Keratinocyte (primary cell): ENCODE data around the gene ZC3H18. TPM values are rescaled to one million over a fixed set of nuclear protein-coding genes. Genes with fewer than 3 reads are reported as not detected.

ENCODE experiments used
- DNase-seq: peaks from one replicate; pipeline ENCODE4 v3.0.0-alpha.2; 2011; ENCODE audit warnings: low read depth, missing footprints, low spot score
- FAIRE-seq: peaks from 2 replicates; lab custom pipeline; 2011; peaks lifted over from hg19 to GRCh38; lab: Jason Lieb, UNC
- H2AFZ ChIP-seq: 2 replicates; pipeline ENCODE4 v1.6.0; 2012; ENCODE audit warnings: low read length, control low read depth, inconsistent platforms; ENCODE audit not compliant: control insufficient read depth
- H3K27ac ChIP-seq: 2 replicates; pipeline ENCODE4 v1.5.1; 2011; ENCODE audit warnings: low read length; ENCODE audit not compliant: control insufficient read depth, insufficient read depth
- H3K27me3 ChIP-seq: 3 replicates; pipeline ENCODE4 v1.6.0; 2011; ENCODE audit warnings: low read length; ENCODE audit not compliant: control insufficient read depth, insufficient read depth; ENCODE audit errors: extremely low read depth
- H3K36me3 ChIP-seq, 2 experiments: 2 replicates in 1 of 2; 3 replicates in 1 of 2; pipeline ENCODE4 v1.5.1; 2011; ENCODE audit warnings: low read length in 2 of 2, mild to moderate bottlenecking in 1 of 2; ENCODE audit not compliant: control insufficient read depth in 2 of 2, insufficient read depth in 2 of 2; ENCODE audit errors: extremely low read depth in 1 of 2
- H3K4me1 ChIP-seq: 3 replicates; pipeline ENCODE4 v1.5.1; 2011; ENCODE audit warnings: low read length; ENCODE audit not compliant: control insufficient read depth, insufficient read depth; ENCODE audit errors: extremely low read depth
- H3K4me2 ChIP-seq: 3 replicates; pipeline ENCODE4 v1.6.0; 2011; ENCODE audit warnings: low read depth, low read length; ENCODE audit not compliant: control insufficient read depth, insufficient read depth; ENCODE audit errors: extremely low read depth
- H3K4me3 ChIP-seq, 3 experiments: fragments of 200-600 bp in 1 of 3; sonication (generic) in 1 of 3; 2 replicates in 2 of 3; 3 replicates in 1 of 3; pipeline ENCODE4 v1.5.1; 2011 to 2016; ENCODE audit warnings: low read length in 3 of 3, mild to moderate bottlenecking in 3 of 3, control low read depth in 2 of 3, inconsistent platforms in 1 of 3, low read depth in 1 of 3, mixed read lengths in 1 of 3, mixed run types in 1 of 3, moderate library complexity in 1 of 3; ENCODE audit not compliant: control insufficient read depth in 2 of 3, insufficient read depth in 2 of 3; ENCODE audit errors: extremely low read depth in 1 of 3
- H3K79me2 ChIP-seq: 2 replicates; pipeline ENCODE4 v1.6.0; 2012; ENCODE audit warnings: low read length; ENCODE audit not compliant: control insufficient read depth, insufficient read depth
- H3K9ac ChIP-seq: 3 replicates; pipeline ENCODE4 v1.6.0; 2011; ENCODE audit warnings: low read length; ENCODE audit not compliant: control insufficient read depth, insufficient read depth; ENCODE audit errors: extremely low read depth
- H3K9me1 ChIP-seq: 3 replicates; pipeline ENCODE4 v1.6.0; 2011; ENCODE audit warnings: low read length; ENCODE audit not compliant: control insufficient read depth, insufficient read depth; ENCODE audit errors: extremely low read depth
- H3K9me3 ChIP-seq: 2 replicates; pipeline ENCODE4 v1.5.1; 2012; ENCODE audit warnings: low read depth, low read length; ENCODE audit not compliant: control insufficient read depth
- H4K20me1 ChIP-seq: 3 replicates; pipeline ENCODE4 v1.6.0; 2011; ENCODE audit warnings: low read length; ENCODE audit not compliant: control insufficient read depth, insufficient read depth; ENCODE audit errors: extremely low read depth
- CTCF ChIP-seq, 3 experiments: IDR thresholded peaks in 1 of 3; conservative IDR thresholded peaks in 1 of 3; optimal IDR thresholded peaks in 1 of 3; 2 replicates in 2 of 3; 3 replicates in 1 of 3; pipeline versions ENCODE3 to v1.5.1; 2011; ENCODE audit warnings: low read length in 3 of 3, mild to moderate bottlenecking in 3 of 3, moderate library complexity in 2 of 3, control low read depth in 1 of 3, inconsistent platforms in 1 of 3; ENCODE audit not compliant: insufficient read depth in 2 of 3; ENCODE audit errors: extremely low read depth in 1 of 3
- EZH2 ChIP-seq: IDR thresholded peaks from one replicate; pipeline ENCODE4 v1.6.1; 2012; ENCODE audit warnings: inconsistent platforms, mild to moderate bottlenecking, low read length, moderate library complexity
- dilution Hi-C: fragments of 300-500 bp; cut with MboI; formaldehyde crosslinking; loops from one replicate; pipeline ENCODE4 v1.7.0; 2020; ENCODE audit warnings: low sequenced_read_pairs; ENCODE audit not compliant: extremely low pct_ligation_motif_present
- polyA plus RNA-seq, 5 experiments: library from polyadenylated mRNA; depleted of rRNA in 3 of 5; stranded (reverse) in 3 of 5; stranded (forward) in 1 of 5; unstranded in 1 of 5; fragments of >200 nt; gene quantifications; 1 replicate in 1 of 5; 2 replicates in 3 of 5; 3 replicates in 1 of 5; pipeline versions ENCODE4 v1.2.1 to v1.2.3, GENCODE V29; 2011 to 2012; ENCODE audit warnings: missing spikeins in 2 of 5, low read depth in 1 of 5, low replicate concordance in 1 of 5

The ZC3H18 gene
- polyA plus RNA-seq, 1 donor (not counting 4 experiments of a cell fraction or from before 2014, with no cell fraction given), result 7.5 TPM

GRCh38 chr16:88651276-88651988 is 81.2 kb downstream of the ZC3H18 start:
- no peaks in the 10 kb centered on the region for H3K9me3 ChIP-seq
- H3K79me2 ChIP-seq, result no peaks in the 10 kb centered on the region
- no peak overlapping the region for H3K9ac ChIP-seq
- no peak for TF ChIP-seq CTCF (optimal IDR thresholded peaks at IDR 0.05 in 1 of 3, IDR thresholded peaks at IDR 0.05 in 1 of 3, conservative IDR thresholded peaks at IDR 0.05 in 1 of 3; ENCODE audit: extremely low read depth in 1 of 3, insufficient read depth in 2 of 3, low read length in 3 of 3)
- TF ChIP-seq EZH2, result no peak
- no peak overlapping the region for H3K27ac ChIP-seq
- H3K27me3 ChIP-seq, result no peaks in the 10 kb centered on the region
- no peaks in the 10 kb centered on the region for H3K9me1 ChIP-seq
- FAIRE-seq, result no peak
- peak overlapping the region; percentile 22 for H3K4me2 ChIP-seq
- no peak for DNase-seq
- no peaks in the 10 kb centered on the region for H3K4me1 ChIP-seq
- H4K20me1 ChIP-seq, result peaks cover 6% of the 10 kb centered on the region
- peaks cover 31 to 34% of the 10 kb centered on the region in 2 experiments for H3K36me3 ChIP-seq
- dilution Hi-C loops, result loop anchor here (25.0 kb wide), 1 partner anchor 111 kb away; no protein-coding TSS in a partner anchor
- no peak overlapping the region for H2AFZ ChIP-seq
- H3K4me3 ChIP-seq, result peak overlapping the region in 1 of 3 experiments; percentile 22

GRCh38 chr16:88651989-88652761 is 82.0 kb downstream of the ZC3H18 start:
- Histone ChIP-seq H3K4me2 (no peak overlapping the region), H3K9me1 (no peaks in the 10 kb centered on the region), H3K36me3 (peaks cover 33 to 41% of the 10 kb centered on the region in 2 experiments), H4K20me1 (peaks cover 12% of the 10 kb centered on the region), H3K79me2 (peaks cover 3% of the 10 kb centered on the region), H3K9ac (no peak overlapping the region), H2AFZ (no peak overlapping the region), H3K4me3 (no peak overlapping the region), H3K9me3 (no peaks in the 10 kb centered on the region), H3K27me3 (no peaks in the 10 kb centered on the region), H3K4me1 (no peaks in the 10 kb centered on the region), H3K27ac (no peak overlapping the region)
- TF ChIP-seq CTCF (optimal IDR thresholded peaks at IDR 0.05 in 1 of 3, IDR thresholded peaks at IDR 0.05 in 1 of 3, conservative IDR thresholded peaks at IDR 0.05 in 1 of 3; ENCODE audit: extremely low read depth in 1 of 3, insufficient read depth in 2 of 3, low read length in 3 of 3), result no peak
- TF ChIP-seq EZH2, result no peak
- DNase-seq (no peak), FAIRE-seq (no peak)
- dilution Hi-C loops, result loop anchor here (25.0 kb wide), 1 partner anchor 110 kb away; no protein-coding TSS in a partner anchor
